Ovary (tissue), 3 donors: Measurements from ENCODE around the gene AKAIN1.

Experiments used
- EP300 ChIP-seq: sonication (generic); formaldehyde crosslinking; IDR thresholded peaks from one replicate; pipeline ENCODE4 v1.6.1; 2017; ENCODE audit warnings: antibody characterized with exemption
- TF ChIP-seq, protein P1 (sequence below), 3 donors: fragments of 450-650 bp in 2 of 3; fragments of 200-600 bp in 1 of 3; IDR thresholded peaks; one replicate each; pipeline versions ENCODE4 v1.5.1 to v1.8.0; 2016 to 2022; ENCODE audit warnings: antibody characterized with exemption in 3 of 3, mild to moderate bottlenecking in 1 of 3
- donor health status: DM: no; HTN: no; CAD: no.

DNA sequence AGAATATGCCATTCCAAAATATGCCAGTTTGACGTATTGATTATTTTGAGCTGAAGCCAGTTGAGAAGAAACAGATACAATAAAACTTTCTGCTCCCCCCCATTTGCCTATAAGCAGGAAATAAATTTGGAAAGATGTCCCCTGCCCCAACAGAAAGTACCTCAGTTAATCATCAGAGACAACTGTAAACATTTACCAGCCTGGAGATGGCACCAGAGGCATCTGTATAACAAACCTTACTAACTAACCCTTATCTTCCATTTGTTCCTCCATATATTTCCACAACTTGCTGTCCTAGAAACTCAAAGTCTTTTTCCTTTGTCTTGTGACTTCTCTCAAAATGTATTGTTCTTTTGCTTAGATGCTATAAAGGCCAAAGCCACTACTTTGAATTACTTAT lies 93.8 kb downstream of the AKAIN1 start:
- TF ChIP-seq, protein P1, sequence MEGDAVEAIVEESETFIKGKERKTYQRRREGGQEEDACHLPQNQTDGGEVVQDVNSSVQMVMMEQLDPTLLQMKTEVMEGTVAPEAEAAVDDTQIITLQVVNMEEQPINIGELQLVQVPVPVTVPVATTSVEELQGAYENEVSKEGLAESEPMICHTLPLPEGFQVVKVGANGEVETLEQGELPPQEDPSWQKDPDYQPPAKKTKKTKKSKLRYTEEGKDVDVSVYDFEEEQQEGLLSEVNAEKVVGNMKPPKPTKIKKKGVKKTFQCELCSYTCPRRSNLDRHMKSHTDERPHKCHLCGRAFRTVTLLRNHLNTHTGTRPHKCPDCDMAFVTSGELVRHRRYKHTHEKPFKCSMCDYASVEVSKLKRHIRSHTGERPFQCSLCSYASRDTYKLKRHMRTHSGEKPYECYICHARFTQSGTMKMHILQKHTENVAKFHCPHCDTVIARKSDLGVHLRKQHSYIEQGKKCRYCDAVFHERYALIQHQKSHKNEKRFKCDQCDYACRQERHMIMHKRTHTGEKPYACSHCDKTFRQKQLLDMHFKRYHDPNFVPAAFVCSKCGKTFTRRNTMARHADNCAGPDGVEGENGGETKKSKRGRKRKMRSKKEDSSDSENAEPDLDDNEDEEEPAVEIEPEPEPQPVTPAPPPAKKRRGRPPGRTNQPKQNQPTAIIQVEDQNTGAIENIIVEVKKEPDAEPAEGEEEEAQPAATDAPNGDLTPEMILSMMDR (IDR thresholded peaks at IDR 0.05) = no peak
- no peak for TF ChIP-seq EP300
